GM12872 (cell line): ENCODE results near the gene TAOK3.

Source experiments
- CTCF ChIP-seq: IDR thresholded peaks from 3 replicates; pipeline ENCODE4 v1.5.1; 2011; ENCODE audit warnings: low read depth, mild to moderate bottlenecking, low read length, moderate library complexity; ENCODE audit not compliant: insufficient read depth

TAOK3 gene

GRCh38 chr12:118144499-118144898 lies 228.2 kb downstream of the TAOK3 start:
- TF ChIP-seq CTCF, result no peak

- TF ChIP-seq CTCF, result no peak
Measured at GRCh38 chr12:118140825-118141224, 231.9 kb downstream of the TAOK3 start.

GRCh38 chr12:118137148-118137678 lies 235.5 kb downstream of the TAOK3 start:
- TF ChIP-seq CTCF, result no peak

GRCh38 chr12:118136559-118137003 lies 236.1 kb downstream of the TAOK3 start:
- TF ChIP-seq CTCF, result no peak

- TF ChIP-seq CTCF, result no peak
Measured at GRCh38 chr12:118135788-118136558, 236.7 kb downstream of the TAOK3 start, which contains the start of gene PEBP1. Gene PEBP1, plus strand, starts transcription at chr12:118136124. Its CDS starts 86 bp downstream, at chr12:118136210.

GRCh38 chr12:118127867-118128266 lies 244.8 kb downstream of the TAOK3 start:
- TF ChIP-seq CTCF, result no peak

- no peak for TF ChIP-seq CTCF
Measured at GRCh38 chr12:118126119-118126757, 246.5 kb downstream of the TAOK3 start.
